H9 (cell line): ENCODE results near the gene ITPK1. TPM values are rescaled to one million over a fixed set of nuclear protein-coding genes. Genes with fewer than 3 reads are reported as not detected.

ENCODE experiments used
- DNase-seq: peaks from one replicate; pipeline ENCODE4 v3.0.0-alpha.2; 2017
- H2AFZ ChIP-seq: one replicate; pipeline ENCODE4 v1.6.1; 2013; ENCODE audit warnings: mild to moderate bottlenecking, low read length, control low read depth, moderate library complexity
- H2AK5ac ChIP-seq: 2 replicates; pipeline ENCODE4 v1.6.1; 2013; ENCODE audit warnings: low read length, control low read depth, mixed read lengths; ENCODE audit not compliant: insufficient read length
- H2BK120ac ChIP-seq: one replicate; pipeline ENCODE4 v1.6.1; 2013; ENCODE audit warnings: low read depth, mild to moderate bottlenecking, low read length, control low read depth, inconsistent platforms; ENCODE audit not compliant: poor library complexity, severe bottlenecking
- H2BK12ac ChIP-seq: 2 replicates; pipeline ENCODE4 v1.6.1; 2013; ENCODE audit warnings: low read length, control low read depth, mixed read lengths, low read depth; ENCODE audit not compliant: insufficient read length
- H2BK15ac ChIP-seq: 2 replicates; pipeline ENCODE4 v1.6.1; 2013; ENCODE audit warnings: low read depth, low read length, control low read depth
- H2BK20ac ChIP-seq: one replicate; pipeline ENCODE4 v1.6.1; 2013; ENCODE audit warnings: low read depth, mild to moderate bottlenecking, low read length, control low read depth, inconsistent platforms; ENCODE audit not compliant: poor library complexity, severe bottlenecking
- H2BK5ac ChIP-seq: 2 replicates; pipeline ENCODE4 v1.6.1; 2013; ENCODE audit warnings: low read length, control low read depth, mixed read lengths; ENCODE audit not compliant: insufficient read length
- H3K14ac ChIP-seq: 2 replicates; pipeline ENCODE4 v1.6.1; 2013; ENCODE audit warnings: low read length, control low read depth; ENCODE audit not compliant: insufficient read depth
- H3K18ac ChIP-seq: 2 replicates; pipeline ENCODE4 v1.6.1; 2013; ENCODE audit warnings: low read depth, mild to moderate bottlenecking, mixed read lengths, low read length, control low read depth; ENCODE audit not compliant: insufficient read length
- H3K23ac ChIP-seq: 2 replicates; pipeline ENCODE4 v1.6.1; 2013; ENCODE audit warnings: low read length, control low read depth, mixed read lengths, low read depth; ENCODE audit not compliant: insufficient read length
- H3K23me2 ChIP-seq: 2 replicates; pipeline ENCODE4 v1.6.1; 2013; ENCODE audit warnings: low read depth, mild to moderate bottlenecking, mixed read lengths, low read length, control low read depth; ENCODE audit not compliant: insufficient read length, poor library complexity, severe bottlenecking
- H3K27ac ChIP-seq: 2 replicates; pipeline ENCODE4 v1.5.1; 2013; ENCODE audit warnings: low read length, control low read depth, mixed read lengths, low read depth; ENCODE audit not compliant: insufficient read length
- H3K27me3 ChIP-seq: 2 replicates; pipeline ENCODE4 v1.6.1; 2013; ENCODE audit warnings: low read length, control low read depth, inconsistent platforms; ENCODE audit not compliant: insufficient read depth
- H3K4ac ChIP-seq: 2 replicates; pipeline ENCODE4 v1.6.1; 2013; ENCODE audit warnings: low read depth, mild to moderate bottlenecking, control low read depth, inconsistent platforms, low read length, moderate library complexity
- H3K4me1 ChIP-seq: 2 replicates; pipeline ENCODE4 v1.6.1; 2013; ENCODE audit warnings: low read length, control low read depth, inconsistent platforms; ENCODE audit not compliant: insufficient read depth
- H3K4me2 ChIP-seq: 2 replicates; pipeline ENCODE4 v1.6.1; 2013; ENCODE audit warnings: low read length, control low read depth, mixed read lengths; ENCODE audit not compliant: insufficient read length, insufficient read depth
- H3K56ac ChIP-seq: 2 replicates; pipeline ENCODE4 v1.6.1; 2013; ENCODE audit warnings: low read depth, mild to moderate bottlenecking, mixed read lengths, low read length, control low read depth; ENCODE audit not compliant: insufficient read length
- H3K79me1 ChIP-seq: 2 replicates; pipeline ENCODE4 v1.6.1; 2013; ENCODE audit warnings: low read depth, mild to moderate bottlenecking, moderate library complexity, low read length, control low read depth, inconsistent platforms; ENCODE audit not compliant: insufficient read depth, poor library complexity, severe bottlenecking
- H3K79me2 ChIP-seq: 2 replicates; pipeline ENCODE4 v1.6.1; 2013; ENCODE audit warnings: low read length, control low read depth, inconsistent platforms; ENCODE audit not compliant: insufficient read depth
- H3K9ac ChIP-seq: 2 replicates; pipeline ENCODE4 v1.6.1; 2013; ENCODE audit warnings: low read length, control low read depth, mixed read lengths; ENCODE audit not compliant: insufficient read length; ENCODE audit errors: extremely low read depth
- H3K9me3 ChIP-seq: one replicate; pipeline ENCODE4 v1.6.1; 2013; ENCODE audit warnings: low read depth, low read length, inconsistent platforms; ENCODE audit not compliant: control insufficient read depth
- H3T11ph ChIP-seq: one replicate; pipeline ENCODE4 v1.6.1; 2013; ENCODE audit warnings: mild to moderate bottlenecking, low read length, control low read depth, inconsistent platforms
- H4K20me1 ChIP-seq: one replicate; pipeline ENCODE4 v1.6.1; 2013; ENCODE audit not compliant: control insufficient read depth, insufficient read length, insufficient read depth
- H4K5ac ChIP-seq: 2 replicates; pipeline ENCODE4 v1.6.1; 2013; ENCODE audit warnings: low read depth, mild to moderate bottlenecking, mixed read lengths, low read length, control low read depth; ENCODE audit not compliant: insufficient read length
- H4K8ac ChIP-seq: replicated peaks from 2 replicates; pipeline ENCODE4 v1.6.1; 2013; ENCODE audit warnings: low read length, control low read depth, mixed read lengths, low read depth; ENCODE audit not compliant: insufficient read length
- H4K91ac ChIP-seq: 2 replicates; pipeline ENCODE4 v1.6.1; 2013; ENCODE audit warnings: low read depth, mild to moderate bottlenecking, moderate library complexity, mixed read lengths, low read length, control low read depth; ENCODE audit not compliant: insufficient read length
- H3K27ac Mint-ChIP-seq, 3 experiments: 2 replicates in 2 of 3; 3 replicates in 1 of 3; pipeline ENCODE4 v1.8.0; 2020 to 2021; ENCODE audit warnings: mixed read lengths in 3 of 3, mild to moderate bottlenecking in 1 of 3, moderate library complexity in 1 of 3
- H3K27me3 Mint-ChIP-seq: 2 replicates; pipeline ENCODE4 v1.8.0; 2021; ENCODE audit warnings: low read depth, mild to moderate bottlenecking, moderate library complexity, mixed read lengths
- H3K36me3 Mint-ChIP-seq, 3 experiments: 2 replicates in 2 of 3; 3 replicates in 1 of 3; pipeline ENCODE4 v1.8.0; 2020 to 2021; ENCODE audit warnings: low read depth in 3 of 3, mixed read lengths in 3 of 3; ENCODE audit not compliant: insufficient read depth in 1 of 3
- H3K4me1 Mint-ChIP-seq, 2 experiments: 2 replicates each; pipeline ENCODE4 v1.8.0; 2020; ENCODE audit warnings: mixed read lengths in 2 of 2
- H3K4me3 Mint-ChIP-seq, 2 experiments: 2 replicates in 1 of 2; 3 replicates in 1 of 2; pipeline ENCODE4 v1.8.0; 2020 to 2021; ENCODE audit warnings: mild to moderate bottlenecking in 2 of 2, mixed read lengths in 2 of 2, moderate library complexity in 1 of 2
- H3K9me3 Mint-ChIP-seq, 2 experiments: 2 replicates in 1 of 2; 3 replicates in 1 of 2; pipeline ENCODE4 v1.8.0; 2020; ENCODE audit warnings: mild to moderate bottlenecking in 2 of 2, mixed read lengths in 2 of 2, moderate library complexity in 1 of 2
- CTCF ChIP-seq: fragments of 200-600 bp; sonication (generic); conservative IDR thresholded peaks from 3 replicates; pipeline ENCODE4 v1.8.0; 2021; ENCODE audit warnings: antibody characterized with exemption, mild to moderate bottlenecking
- WGBS: extraction: QIAGEN DNeasy Blood & Tissue Kit; methylation state at CpG from one replicate; pipeline ENCODE4 v1.1.7; 2013; ENCODE audit warnings: missing lambda C conversion rate, low lambda C conversion rate, mixed read lengths; ENCODE audit not compliant: insufficient read length; ENCODE audit errors: extremely low coverage; 5-methylcytosine and 5-hydroxymethylcytosine counted together
- total RNA-seq: library from RNA; stranded (reverse); gene quantifications from 2 replicates; pipeline ENCODE4 v1.2.1, GENCODE V29; 2021

The ITPK1 gene
- total RNA-seq, 1 experiment from 2014 or later = 92.7 TPM

- Histone ChIP-seq H3K23ac (no peak overlapping the region), H2BK12ac (no peak overlapping the region), H2AK5ac (no peak overlapping the region), H2BK120ac (no peak overlapping the region), H4K5ac (no peak overlapping the region), H3K4ac (no peak overlapping the region), H3K9me3 (no peaks in the 10 kb centered on the region), H3K27me3 (no peaks in the 10 kb centered on the region), H3K4me1 (no peaks in the 10 kb centered on the region; the same call in 1 of the 2 replicates), H3K56ac (no peak overlapping the region), H3K27ac (no peak overlapping the region), H3T11ph (no peak overlapping the region), H3K23me2 (no peaks in the 10 kb centered on the region), H2BK15ac (no peak overlapping the region), H2BK5ac (no peak overlapping the region), H3K79me2 (peaks cover 4% of the 10 kb centered on the region; the same call in 1 of the 2 replicates), H3K14ac (no peak overlapping the region), H4K20me1 (no peaks in the 10 kb centered on the region), H3K9ac (no peak overlapping the region), H4K91ac (no peak overlapping the region), H2BK20ac (no peak overlapping the region), H2AFZ (no peak overlapping the region), H4K8ac (no peak overlapping the region), H3K4me2 (no peak overlapping the region), H3K18ac (no peak overlapping the region), H3K79me1 (peaks cover 2% of the 10 kb centered on the region)
- no CpG with 5 or more reads among the region's 19 CpGs for WGBS
- Mint-ChIP-seq H3K36me3 (peaks cover 2 to 14% (median 8%) of the 10 kb centered on the region in 3 experiments; a peak in 5 of 7 replicates), H3K4me1 (peaks cover 30 to 31% of the 10 kb centered on the region in 2 experiments), H3K27ac (peak overlapping the region in 2 of 3 experiments; percentile 42 to 73; a peak in 3 of 7 replicates), H3K9me3 (no peaks in the 10 kb centered on the region), H3K4me3 (no peak overlapping the region), H3K27me3 (peaks cover 3% of the 10 kb centered on the region; the same call in 1 of the 2 replicates)
- DNase-seq = no peak
- no peak for TF ChIP-seq CTCF
Observed at GRCh38 chr14:93073910-93074769, 41.6 kb downstream of the ITPK1 start.
